CD14-positive monocyte (primary cell): ENCODE data around the gene ADSS1. TPM values are rescaled to one million over a fixed set of nuclear protein-coding genes. Genes with fewer than 3 reads are reported as not detected.

Source experiments
- DNase-seq, 3 donors: peaks; one replicate each; pipeline ENCODE4 v3.0.0-alpha.2; 2011 to 2022
- H2AFZ ChIP-seq: 2 replicates; pipeline ENCODE4 v1.6.0; 2012; ENCODE audit warnings: mild to moderate bottlenecking, low read depth, low read length, inconsistent platforms; ENCODE audit not compliant: insufficient read depth, poor library complexity, severe bottlenecking
- H3K27ac ChIP-seq, 2 donors: 1 replicate in 1 of 2; 2 replicates in 1 of 2; pipeline ENCODE4 v1.5.1; 2012 to 2013; ENCODE audit warnings: low read length in 2 of 2, control low read depth in 1 of 2, inconsistent platforms in 1 of 2, low read depth in 1 of 2, mild to moderate bottlenecking in 1 of 2
- H3K27me3 ChIP-seq, 2 donors: one replicate each; pipeline versions ENCODE4 v1.6.0 to v1.6.1; 2011 to 2013; ENCODE audit warnings: low read length in 2 of 2; ENCODE audit not compliant: control insufficient read depth in 2 of 2, insufficient read depth in 2 of 2
- H3K36me3 ChIP-seq, 2 donors: replicated peaks in 1 of 2; 1 replicate in 1 of 2; 2 replicates in 1 of 2; pipeline versions ENCODE4 v1.5.1 to v1.6.1; 2012 to 2013; ENCODE audit warnings: low read length in 2 of 2, control low read depth in 1 of 2, inconsistent platforms in 1 of 2, mild to moderate bottlenecking in 1 of 2; ENCODE audit not compliant: insufficient read depth in 2 of 2, control insufficient read depth in 1 of 2
- H3K4me1 ChIP-seq, 2 donors: 1 replicate in 1 of 2; 2 replicates in 1 of 2; pipeline versions ENCODE4 v1.5.1 to v1.6.1; 2012 to 2013; ENCODE audit warnings: low read length in 2 of 2, control low read depth in 1 of 2, inconsistent platforms in 1 of 2, mild to moderate bottlenecking in 1 of 2, moderate library complexity in 1 of 2; ENCODE audit not compliant: insufficient read depth in 2 of 2, control insufficient read depth in 1 of 2
- H3K4me2 ChIP-seq: replicated peaks from 2 replicates; pipeline ENCODE3; 2012; ENCODE audit warnings: low read length, moderate library complexity, mild to moderate bottlenecking; ENCODE audit not compliant: poor library complexity, severe bottlenecking; ENCODE audit errors: extremely low read depth
- H3K4me3 ChIP-seq, 3 experiments: fragments of 200-600 bp in 1 of 3; sonication (generic) in 1 of 3; replicated peaks in 1 of 3; 1 replicate in 2 of 3; 2 replicates in 1 of 3; pipeline ENCODE4 v1.5.1; 2011 to 2013; ENCODE audit warnings: low read length in 3 of 3, mild to moderate bottlenecking in 3 of 3, control low read depth in 2 of 3, low read depth in 2 of 3, inconsistent platforms in 1 of 3, moderate library complexity in 1 of 3
- H3K79me2 ChIP-seq: 2 replicates; pipeline ENCODE4 v1.6.0; 2012; ENCODE audit warnings: mild to moderate bottlenecking, control low read depth, inconsistent platforms, low read length, moderate library complexity; ENCODE audit not compliant: insufficient read depth
- H3K9ac ChIP-seq: 2 replicates; pipeline ENCODE4 v1.6.0; 2017; ENCODE audit warnings: low read length, mild to moderate bottlenecking; ENCODE audit not compliant: insufficient read depth, poor library complexity, severe bottlenecking
- H3K9me3 ChIP-seq, 2 donors: replicated peaks in 1 of 2; 1 replicate in 1 of 2; 2 replicates in 1 of 2; pipeline versions ENCODE4 v1.5.1 to v1.6.1; 2012 to 2013; ENCODE audit warnings: low read length in 2 of 2, control low read depth in 1 of 2; ENCODE audit not compliant: control insufficient read depth in 1 of 2, insufficient read depth in 1 of 2
- H4K20me1 ChIP-seq: 2 replicates; pipeline ENCODE4 v1.6.0; 2012; ENCODE audit warnings: mild to moderate bottlenecking, low read length, control low read depth, moderate library complexity; ENCODE audit not compliant: insufficient read depth
- H3K27ac Mint-ChIP-seq, 7 donors: one replicate each; pipeline ENCODE4 v1.8.0; 2020; ENCODE audit warnings: mild to moderate bottlenecking in 7 of 7, mixed read lengths in 7 of 7, moderate library complexity in 6 of 7, inconsistent platforms in 2 of 7
- H3K27me3 Mint-ChIP-seq, 3 donors: one replicate each; pipeline ENCODE4 v1.8.0; 2021 to 2022; ENCODE audit warnings: low read depth in 3 of 3, mild to moderate bottlenecking in 3 of 3, mixed read lengths in 3 of 3, moderate library complexity in 3 of 3, inconsistent platforms in 1 of 3
- H3K36me3 Mint-ChIP-seq, 2 donors: one replicate each; pipeline ENCODE4 v1.8.0; 2020; ENCODE audit warnings: mixed read lengths in 2 of 2, inconsistent platforms in 1 of 2, mild to moderate bottlenecking in 1 of 2
- H3K4me1 Mint-ChIP-seq: one replicate; pipeline ENCODE4 v1.8.0; 2020; ENCODE audit warnings: mild to moderate bottlenecking, mixed read lengths
- H3K4me3 Mint-ChIP-seq, 2 donors: one replicate each; pipeline ENCODE4 v1.8.0; 2020; ENCODE audit warnings: mild to moderate bottlenecking in 2 of 2, mixed read lengths in 2 of 2, moderate library complexity in 1 of 2
- H3K9me3 Mint-ChIP-seq, 7 donors: one replicate each; pipeline ENCODE4 v1.8.0; 2020 to 2022; ENCODE audit warnings: mixed read lengths in 7 of 7, mild to moderate bottlenecking in 6 of 7, moderate library complexity in 6 of 7, inconsistent platforms in 2 of 7
- WGBS: methylation state at CpG from one replicate; pipeline ENCODE4 v1.1.5; 2013; ENCODE audit warnings: missing lambda C conversion rate; ENCODE audit not compliant: insufficient coverage; 5-methylcytosine and 5-hydroxymethylcytosine counted together
- intact Hi-C, 2 donors: fragments of 100-400 bp; cut with micrococcal nuclease; formaldehyde crosslinking; loops; one replicate each; pipeline versions ENCODE4 v1.15.0 to v1.15.1; 2023
- polyA plus RNA-seq, 3 donors: library from polyadenylated mRNA; depleted of rRNA in 1 of 3; unstranded in 2 of 3; stranded (reverse) in 1 of 3; fragments of 300-500 nt in 2 of 3; fragments of >200 nt in 1 of 3; fragmentation: Illumina TruSeq in 2 of 3; gene quantifications; 1 replicate in 2 of 3; 2 replicates in 1 of 3; pipeline ENCODE4 v1.2.3, GENCODE V29; 2012 to 2021
- TF ChIP-seq, protein P1 (sequence below): fragments of 200-600 bp; IDR thresholded peaks from one replicate; pipeline ENCODE4 v1.8.0; 2022; ENCODE audit warnings: antibody characterized with exemption, mild to moderate bottlenecking

The ADSS1 gene
- polyA plus RNA-seq, 3 donors: 0.61 to 3.7 (median 0.64) TPM

DNA sequence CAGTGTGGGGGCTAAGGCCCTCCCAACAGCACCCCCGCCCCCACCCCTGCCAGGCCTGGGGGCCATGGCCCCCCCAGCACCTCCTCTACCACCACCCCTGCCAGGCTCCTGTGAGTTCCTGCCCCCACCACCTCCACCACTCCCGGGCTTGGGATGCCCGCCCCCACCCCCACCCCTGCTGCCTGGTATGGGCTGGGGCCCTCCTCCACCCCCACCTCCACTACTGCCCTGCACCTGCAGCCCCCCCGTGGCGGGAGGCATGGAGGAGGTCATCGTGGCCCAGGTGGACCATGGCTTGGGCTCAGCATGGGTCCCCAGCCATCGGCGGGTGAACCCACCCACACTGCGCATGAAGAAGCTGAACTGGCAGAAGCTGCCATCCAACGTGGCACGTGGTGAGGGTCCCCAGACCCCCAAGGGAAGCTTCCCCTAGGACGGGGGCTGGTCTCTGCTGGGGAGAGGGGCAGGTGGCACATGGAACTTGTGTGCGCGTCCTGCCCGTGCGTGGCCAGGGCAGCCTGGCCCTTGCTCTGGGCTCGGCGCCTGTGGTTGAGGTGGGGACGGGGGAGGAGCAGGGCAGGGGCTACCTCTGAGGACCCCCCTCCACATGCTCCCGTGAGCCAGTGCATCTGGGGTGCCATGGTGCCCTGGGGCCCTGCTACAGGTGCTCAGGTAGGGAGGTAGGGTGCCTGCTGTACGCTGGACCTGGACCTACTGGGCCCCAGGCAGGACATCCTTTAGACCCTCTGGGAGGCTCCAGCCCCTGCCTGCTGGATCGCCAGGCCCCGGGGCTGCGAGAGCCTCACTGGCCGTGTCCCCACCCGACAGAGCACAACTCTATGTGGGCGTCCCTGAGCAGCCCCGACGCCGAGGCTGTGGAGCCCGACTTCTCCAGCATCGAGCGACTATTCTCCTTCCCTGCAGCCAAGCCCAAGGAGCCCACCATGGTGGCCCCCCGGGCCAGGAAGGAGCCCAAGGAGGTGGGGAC is 16.1 kb upstream of the ADSS1 start:
- H4K20me1 ChIP-seq: no peaks in the 10 kb centered on the region
- Mint-ChIP-seq H3K9me3 (no peaks in the 10 kb centered on the region), H3K4me1 (peaks cover 1% of the 10 kb centered on the region), H3K4me3 (no peak overlapping the region), H3K27ac (no peak overlapping the region), H3K27me3 (peaks cover 0 to 1% (median 0%) of the 10 kb centered on the region in 3 donors), H3K36me3 (peaks cover 17 to 29% of the 10 kb centered on the region in 2 donors)
- H3K4me1 ChIP-seq: peaks cover 0 to 2% of the 10 kb centered on the region in 2 donors
- H3K4me2 ChIP-seq: no peak overlapping the region
- H3K9ac ChIP-seq: no peak overlapping the region
- intact Hi-C loops: loop anchor here (1.0 to 5.0 kb wide), 4 partner anchors 41 to 58 kb away; no protein-coding TSS in a partner anchor
- no peak overlapping the region for H3K27ac ChIP-seq
- peaks cover 15 to 34% of the 10 kb centered on the region in 2 donors for H3K36me3 ChIP-seq
- no peaks in the 10 kb centered on the region for H3K27me3 ChIP-seq
- TF ChIP-seq, protein P1, sequence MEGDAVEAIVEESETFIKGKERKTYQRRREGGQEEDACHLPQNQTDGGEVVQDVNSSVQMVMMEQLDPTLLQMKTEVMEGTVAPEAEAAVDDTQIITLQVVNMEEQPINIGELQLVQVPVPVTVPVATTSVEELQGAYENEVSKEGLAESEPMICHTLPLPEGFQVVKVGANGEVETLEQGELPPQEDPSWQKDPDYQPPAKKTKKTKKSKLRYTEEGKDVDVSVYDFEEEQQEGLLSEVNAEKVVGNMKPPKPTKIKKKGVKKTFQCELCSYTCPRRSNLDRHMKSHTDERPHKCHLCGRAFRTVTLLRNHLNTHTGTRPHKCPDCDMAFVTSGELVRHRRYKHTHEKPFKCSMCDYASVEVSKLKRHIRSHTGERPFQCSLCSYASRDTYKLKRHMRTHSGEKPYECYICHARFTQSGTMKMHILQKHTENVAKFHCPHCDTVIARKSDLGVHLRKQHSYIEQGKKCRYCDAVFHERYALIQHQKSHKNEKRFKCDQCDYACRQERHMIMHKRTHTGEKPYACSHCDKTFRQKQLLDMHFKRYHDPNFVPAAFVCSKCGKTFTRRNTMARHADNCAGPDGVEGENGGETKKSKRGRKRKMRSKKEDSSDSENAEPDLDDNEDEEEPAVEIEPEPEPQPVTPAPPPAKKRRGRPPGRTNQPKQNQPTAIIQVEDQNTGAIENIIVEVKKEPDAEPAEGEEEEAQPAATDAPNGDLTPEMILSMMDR: no peak
- DNase-seq: no peak
- H3K4me3 ChIP-seq: no peak overlapping the region
- no peaks in the 10 kb centered on the region for H3K9me3 ChIP-seq
- H2AFZ ChIP-seq: no peak overlapping the region
- H3K79me2 ChIP-seq: no peaks in the 10 kb centered on the region
- WGBS: 79% methylated on average over 25 of the region's 34 CpGs

DNA sequence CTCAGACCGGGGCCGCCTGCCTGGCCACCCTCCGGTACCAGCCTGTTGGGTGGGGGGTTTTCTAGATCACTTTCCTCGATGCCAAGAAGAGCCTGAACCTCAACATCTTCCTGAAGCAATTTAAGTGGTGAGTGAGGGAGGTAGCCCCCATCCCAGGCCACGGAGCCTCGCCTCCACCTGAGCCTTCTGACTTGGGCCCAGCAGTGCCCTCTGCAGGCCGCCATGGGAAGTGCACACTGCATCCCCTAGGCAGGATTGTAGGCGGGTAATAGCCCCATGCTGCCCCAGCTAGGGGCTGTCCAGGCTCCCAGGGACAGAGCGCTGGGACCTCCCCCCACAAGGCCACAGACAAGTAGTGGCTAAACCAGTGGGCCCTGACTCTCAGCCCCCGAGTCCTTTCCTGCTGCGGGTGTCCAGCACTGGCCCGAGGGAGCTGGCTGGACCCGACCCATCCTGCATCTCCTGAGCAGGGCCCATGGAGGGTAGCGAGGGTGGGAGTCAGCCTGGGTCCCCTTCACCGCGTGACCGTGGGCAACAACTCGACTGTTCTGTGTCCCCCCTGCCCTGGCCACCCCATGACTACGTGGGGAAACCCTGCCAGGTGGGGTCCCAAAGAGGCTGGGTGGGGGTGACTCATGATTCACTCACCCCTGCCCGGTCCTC is 15.3 kb upstream of the ADSS1 start:
- Mint-ChIP-seq H3K27ac (no peak overlapping the region), H3K27me3 (peaks cover 0 to 1% (median 0%) of the 10 kb centered on the region in 3 donors), H3K9me3 (no peaks in the 10 kb centered on the region), H3K36me3 (peaks cover 11 to 27% of the 10 kb centered on the region in 2 donors), H3K4me1 (peaks cover 1% of the 10 kb centered on the region), H3K4me3 (no peak overlapping the region)
- Histone ChIP-seq H2AFZ (no peak overlapping the region), H3K27me3 (no peaks in the 10 kb centered on the region), H3K4me2 (no peak overlapping the region), H4K20me1 (no peaks in the 10 kb centered on the region), H3K36me3 (peaks cover 10 to 31% of the 10 kb centered on the region in 2 donors), H3K4me3 (no peak overlapping the region), H3K9me3 (no peaks in the 10 kb centered on the region), H3K27ac (no peak overlapping the region), H3K9ac (no peak overlapping the region), H3K4me1 (peaks cover 0 to 10% of the 10 kb centered on the region in 2 donors), H3K79me2 (no peaks in the 10 kb centered on the region)
- TF ChIP-seq, protein P1: peak; percentile 98
- intact Hi-C loops: loop anchor here (1.0 to 5.0 kb wide), 4 partner anchors 41 to 58 kb away; no protein-coding TSS in a partner anchor
- peak; percentile 45 to 62 (median 61) for DNase-seq
- WGBS: 65% methylated on average over 8 of the region's 20 CpGs
